H9 (cell line): ENCODE data around the gene SLC35A5. TPM values are rescaled to one million over a fixed set of nuclear protein-coding genes. Genes with fewer than 3 reads are reported as not detected.

Source experiments
- DNase-seq: peaks from one replicate; pipeline ENCODE4 v3.0.0-alpha.2; 2017
- H2AFZ ChIP-seq: one replicate; pipeline ENCODE4 v1.6.1; 2013; ENCODE audit warnings: mild to moderate bottlenecking, low read length, control low read depth, moderate library complexity
- H2AK5ac ChIP-seq: 2 replicates; pipeline ENCODE4 v1.6.1; 2013; ENCODE audit warnings: low read length, control low read depth, mixed read lengths; ENCODE audit not compliant: insufficient read length
- H2BK120ac ChIP-seq: one replicate; pipeline ENCODE4 v1.6.1; 2013; ENCODE audit warnings: low read depth, mild to moderate bottlenecking, low read length, control low read depth, inconsistent platforms; ENCODE audit not compliant: poor library complexity, severe bottlenecking
- H2BK12ac ChIP-seq: 2 replicates; pipeline ENCODE4 v1.6.1; 2013; ENCODE audit warnings: low read length, control low read depth, mixed read lengths, low read depth; ENCODE audit not compliant: insufficient read length
- H2BK15ac ChIP-seq: 2 replicates; pipeline ENCODE4 v1.6.1; 2013; ENCODE audit warnings: low read depth, low read length, control low read depth
- H2BK20ac ChIP-seq: one replicate; pipeline ENCODE4 v1.6.1; 2013; ENCODE audit warnings: low read depth, mild to moderate bottlenecking, low read length, control low read depth, inconsistent platforms; ENCODE audit not compliant: poor library complexity, severe bottlenecking
- H2BK5ac ChIP-seq: 2 replicates; pipeline ENCODE4 v1.6.1; 2013; ENCODE audit warnings: low read length, control low read depth, mixed read lengths; ENCODE audit not compliant: insufficient read length
- H3K14ac ChIP-seq: 2 replicates; pipeline ENCODE4 v1.6.1; 2013; ENCODE audit warnings: low read length, control low read depth; ENCODE audit not compliant: insufficient read depth
- H3K18ac ChIP-seq: 2 replicates; pipeline ENCODE4 v1.6.1; 2013; ENCODE audit warnings: low read depth, mild to moderate bottlenecking, mixed read lengths, low read length, control low read depth; ENCODE audit not compliant: insufficient read length
- H3K23ac ChIP-seq: 2 replicates; pipeline ENCODE4 v1.6.1; 2013; ENCODE audit warnings: low read length, control low read depth, mixed read lengths, low read depth; ENCODE audit not compliant: insufficient read length
- H3K23me2 ChIP-seq: 2 replicates; pipeline ENCODE4 v1.6.1; 2013; ENCODE audit warnings: low read depth, mild to moderate bottlenecking, mixed read lengths, low read length, control low read depth; ENCODE audit not compliant: insufficient read length, poor library complexity, severe bottlenecking
- H3K27ac ChIP-seq: 2 replicates; pipeline ENCODE4 v1.5.1; 2013; ENCODE audit warnings: low read length, control low read depth, mixed read lengths, low read depth; ENCODE audit not compliant: insufficient read length
- H3K27me3 ChIP-seq: 2 replicates; pipeline ENCODE4 v1.6.1; 2013; ENCODE audit warnings: low read length, control low read depth, inconsistent platforms; ENCODE audit not compliant: insufficient read depth
- H3K4ac ChIP-seq: 2 replicates; pipeline ENCODE4 v1.6.1; 2013; ENCODE audit warnings: low read depth, mild to moderate bottlenecking, control low read depth, inconsistent platforms, low read length, moderate library complexity
- H3K4me1 ChIP-seq: 2 replicates; pipeline ENCODE4 v1.6.1; 2013; ENCODE audit warnings: low read length, control low read depth, inconsistent platforms; ENCODE audit not compliant: insufficient read depth
- H3K4me2 ChIP-seq: 2 replicates; pipeline ENCODE4 v1.6.1; 2013; ENCODE audit warnings: low read length, control low read depth, mixed read lengths; ENCODE audit not compliant: insufficient read length, insufficient read depth
- H3K56ac ChIP-seq: 2 replicates; pipeline ENCODE4 v1.6.1; 2013; ENCODE audit warnings: low read depth, mild to moderate bottlenecking, mixed read lengths, low read length, control low read depth; ENCODE audit not compliant: insufficient read length
- H3K79me1 ChIP-seq: 2 replicates; pipeline ENCODE4 v1.6.1; 2013; ENCODE audit warnings: low read depth, mild to moderate bottlenecking, moderate library complexity, low read length, control low read depth, inconsistent platforms; ENCODE audit not compliant: insufficient read depth, poor library complexity, severe bottlenecking
- H3K79me2 ChIP-seq: 2 replicates; pipeline ENCODE4 v1.6.1; 2013; ENCODE audit warnings: low read length, control low read depth, inconsistent platforms; ENCODE audit not compliant: insufficient read depth
- H3K9ac ChIP-seq: 2 replicates; pipeline ENCODE4 v1.6.1; 2013; ENCODE audit warnings: low read length, control low read depth, mixed read lengths; ENCODE audit not compliant: insufficient read length; ENCODE audit errors: extremely low read depth
- H3K9me3 ChIP-seq: one replicate; pipeline ENCODE4 v1.6.1; 2013; ENCODE audit warnings: low read depth, low read length, inconsistent platforms; ENCODE audit not compliant: control insufficient read depth
- H3T11ph ChIP-seq: one replicate; pipeline ENCODE4 v1.6.1; 2013; ENCODE audit warnings: mild to moderate bottlenecking, low read length, control low read depth, inconsistent platforms
- H4K20me1 ChIP-seq: one replicate; pipeline ENCODE4 v1.6.1; 2013; ENCODE audit not compliant: control insufficient read depth, insufficient read length, insufficient read depth
- H4K5ac ChIP-seq: 2 replicates; pipeline ENCODE4 v1.6.1; 2013; ENCODE audit warnings: low read depth, mild to moderate bottlenecking, mixed read lengths, low read length, control low read depth; ENCODE audit not compliant: insufficient read length
- H4K8ac ChIP-seq: replicated peaks from 2 replicates; pipeline ENCODE4 v1.6.1; 2013; ENCODE audit warnings: low read length, control low read depth, mixed read lengths, low read depth; ENCODE audit not compliant: insufficient read length
- H4K91ac ChIP-seq: 2 replicates; pipeline ENCODE4 v1.6.1; 2013; ENCODE audit warnings: low read depth, mild to moderate bottlenecking, moderate library complexity, mixed read lengths, low read length, control low read depth; ENCODE audit not compliant: insufficient read length
- H3K27ac Mint-ChIP-seq, 3 experiments: 2 replicates in 2 of 3; 3 replicates in 1 of 3; pipeline ENCODE4 v1.8.0; 2020 to 2021; ENCODE audit warnings: mixed read lengths in 3 of 3, mild to moderate bottlenecking in 1 of 3, moderate library complexity in 1 of 3
- H3K27me3 Mint-ChIP-seq: 2 replicates; pipeline ENCODE4 v1.8.0; 2021; ENCODE audit warnings: low read depth, mild to moderate bottlenecking, moderate library complexity, mixed read lengths
- H3K36me3 Mint-ChIP-seq, 3 experiments: 2 replicates in 2 of 3; 3 replicates in 1 of 3; pipeline ENCODE4 v1.8.0; 2020 to 2021; ENCODE audit warnings: low read depth in 3 of 3, mixed read lengths in 3 of 3; ENCODE audit not compliant: insufficient read depth in 1 of 3
- H3K4me1 Mint-ChIP-seq, 2 experiments: 2 replicates each; pipeline ENCODE4 v1.8.0; 2020; ENCODE audit warnings: mixed read lengths in 2 of 2
- H3K4me3 Mint-ChIP-seq, 2 experiments: 2 replicates in 1 of 2; 3 replicates in 1 of 2; pipeline ENCODE4 v1.8.0; 2020 to 2021; ENCODE audit warnings: mild to moderate bottlenecking in 2 of 2, mixed read lengths in 2 of 2, moderate library complexity in 1 of 2
- H3K9me3 Mint-ChIP-seq, 2 experiments: 2 replicates in 1 of 2; 3 replicates in 1 of 2; pipeline ENCODE4 v1.8.0; 2020; ENCODE audit warnings: mild to moderate bottlenecking in 2 of 2, mixed read lengths in 2 of 2, moderate library complexity in 1 of 2
- total RNA-seq: library from RNA; stranded (reverse); gene quantifications from 2 replicates; pipeline ENCODE4 v1.2.1, GENCODE V29; 2021
- TF ChIP-seq, protein P1 (sequence below): fragments of 200-600 bp; sonication (generic); conservative IDR thresholded peaks from 3 replicates; pipeline ENCODE4 v1.8.0; 2021; ENCODE audit warnings: antibody characterized with exemption, mild to moderate bottlenecking

SLC35A5 gene
- total RNA-seq, 1 experiment from 2014 or later, result 40.0 TPM

DNA sequence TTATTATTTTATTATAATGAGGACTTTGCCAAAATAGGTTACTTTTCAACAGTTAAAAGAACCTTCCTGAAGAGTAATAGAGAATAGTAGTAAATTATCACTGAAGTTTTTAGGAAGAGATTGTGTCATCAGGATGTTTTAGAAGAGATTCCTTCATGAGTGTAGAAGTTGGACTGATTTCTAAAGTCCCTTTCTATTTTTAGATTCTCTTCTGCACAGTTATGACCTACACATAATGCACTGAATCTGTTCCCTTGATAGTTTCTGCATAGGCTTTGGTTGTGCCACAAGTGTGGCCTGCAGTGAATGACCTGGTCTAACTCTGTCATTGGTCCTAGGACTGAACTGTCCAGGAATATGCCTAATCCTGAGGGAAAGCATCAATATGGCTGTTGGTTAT lies 23.9 kb downstream of the SLC35A5 start:
- Histone ChIP-seq H2BK120ac (no peak overlapping the region), H2BK20ac (no peak overlapping the region), H4K20me1 (no peaks in the 10 kb centered on the region), H3K4ac (no peak overlapping the region), H2BK15ac (no peak overlapping the region), H2BK5ac (no peak overlapping the region), H4K5ac (no peak overlapping the region), H3K4me2 (no peak overlapping the region), H3K79me1 (no peaks in the 10 kb centered on the region), H3K14ac (no peak overlapping the region), H2BK12ac (no peak overlapping the region), H3K23ac (no peak overlapping the region), H3K27ac (no peak overlapping the region), H2AFZ (no peak overlapping the region), H3K4me1 (no peaks in the 10 kb centered on the region), H2AK5ac (no peak overlapping the region), H3T11ph (no peak overlapping the region), H3K18ac (no peak overlapping the region), H3K56ac (no peak overlapping the region), H3K79me2 (no peaks in the 10 kb centered on the region), H3K9ac (no peak overlapping the region), H4K8ac (no peak overlapping the region), H3K9me3 (no peaks in the 10 kb centered on the region), H3K23me2 (no peaks in the 10 kb centered on the region), H3K27me3 (no peaks in the 10 kb centered on the region), H4K91ac (no peak overlapping the region)
- H3K9me3 Mint-ChIP-seq, result no peaks in the 10 kb centered on the region
- TF ChIP-seq, protein P1, sequence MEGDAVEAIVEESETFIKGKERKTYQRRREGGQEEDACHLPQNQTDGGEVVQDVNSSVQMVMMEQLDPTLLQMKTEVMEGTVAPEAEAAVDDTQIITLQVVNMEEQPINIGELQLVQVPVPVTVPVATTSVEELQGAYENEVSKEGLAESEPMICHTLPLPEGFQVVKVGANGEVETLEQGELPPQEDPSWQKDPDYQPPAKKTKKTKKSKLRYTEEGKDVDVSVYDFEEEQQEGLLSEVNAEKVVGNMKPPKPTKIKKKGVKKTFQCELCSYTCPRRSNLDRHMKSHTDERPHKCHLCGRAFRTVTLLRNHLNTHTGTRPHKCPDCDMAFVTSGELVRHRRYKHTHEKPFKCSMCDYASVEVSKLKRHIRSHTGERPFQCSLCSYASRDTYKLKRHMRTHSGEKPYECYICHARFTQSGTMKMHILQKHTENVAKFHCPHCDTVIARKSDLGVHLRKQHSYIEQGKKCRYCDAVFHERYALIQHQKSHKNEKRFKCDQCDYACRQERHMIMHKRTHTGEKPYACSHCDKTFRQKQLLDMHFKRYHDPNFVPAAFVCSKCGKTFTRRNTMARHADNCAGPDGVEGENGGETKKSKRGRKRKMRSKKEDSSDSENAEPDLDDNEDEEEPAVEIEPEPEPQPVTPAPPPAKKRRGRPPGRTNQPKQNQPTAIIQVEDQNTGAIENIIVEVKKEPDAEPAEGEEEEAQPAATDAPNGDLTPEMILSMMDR, result no peak
- no peak for DNase-seq
- peaks cover 0 to 31% (median 20%) of the 10 kb centered on the region in 3 experiments; a peak in 5 of 7 replicates for H3K36me3 Mint-ChIP-seq
- peaks cover 3 to 22% of the 10 kb centered on the region in 2 experiments; a peak in 3 of 4 replicates for H3K4me1 Mint-ChIP-seq
- no peak overlapping the region for H3K4me3 Mint-ChIP-seq
- no peak overlapping the region for H3K27ac Mint-ChIP-seq
- no peaks in the 10 kb centered on the region for H3K27me3 Mint-ChIP-seq
